Testis (tissue), 2 donors: ENCODE data around the gene STYXL1.

ENCODE experiments used
- CTCF ChIP-seq, 3 experiments: fragments of 450-650 bp in 2 of 3; fragments of 200-600 bp in 1 of 3; sonication (generic) in 1 of 3; IDR thresholded peaks; one replicate each; pipeline ENCODE4 v1.5.1; 2016 to 2019; ENCODE audit warnings: antibody characterized with exemption in 3 of 3, mild to moderate bottlenecking in 2 of 3, moderate library complexity in 1 of 3
- POLR2A ChIP-seq: fragments of 450-650 bp; IDR thresholded peaks from one replicate; pipeline ENCODE4 v1.6.1; 2017; ENCODE audit warnings: antibody characterized with exemption, mild to moderate bottlenecking, moderate library complexity

GRCh38 chr7:75948179-75948578 lies 99.6 kb downstream of the STYXL1 start:
- TF ChIP-seq CTCF (IDR thresholded peaks at IDR 0.05) (no peak), POLR2A (no peak)
